ENCODE data around the gene GHRHR. TPM values are rescaled to one million over a fixed set of nuclear protein-coding genes. Genes with fewer than 3 reads are reported as not detected.

GHRHR gene
- total and polyA plus RNA-seq, 10 of the 15 experiments (the other 5 are each of a cell fraction or from before 2014, with no cell fraction given), result not detected

GRCh38 chr7:30917216-30917893 lies 46.4 kb upstream of the GHRHR start:
- CTCF ChIA-PET, result interaction anchor here (1.0 kb wide), 1 partner anchor 22 kb away, joined by 3 read pairs; no protein-coding TSS in a partner anchor
- POLR2A ChIA-PET, result no interaction called here
- SMC1A ChIA-PET (ENCODE audit: uncharacterized antibody, unreplicated experiment), result no interaction called here
- no peak overlapping the region for H3K4me3 ChIP-seq
- no peak overlapping the region for H3K9ac ChIP-seq (ENCODE audit: control insufficient read depth, insufficient read depth, low read length)
- H3K27me3 ChIP-seq (replicated peaks in 1 of 2; ENCODE audit: control insufficient read depth in 2 of 2, insufficient read depth in 2 of 2, low read length in 1 of 2), result no peaks in the 10 kb centered on the region; a peak in 1 of 4 replicates
- FAIRE-seq (no peak), ATAC-seq (no peak), DNase-seq (ENCODE audit: low read depth, low spot score) (no peak)
- H3K4me2 ChIP-seq (ENCODE audit: control insufficient read depth, insufficient read depth), result no peak overlapping the region
- H3K27ac ChIP-seq (ENCODE audit: control insufficient read depth, insufficient read depth), result no peak overlapping the region
- no peaks in the 10 kb centered on the region for H4K20me1 ChIP-seq (ENCODE audit: control insufficient read depth, insufficient read depth)
- no peaks in the 10 kb centered on the region for H3K36me3 ChIP-seq (ENCODE audit: control insufficient read depth in 2 of 2, insufficient read depth in 2 of 2, low read length in 1 of 2)
- RAD21 ChIA-PET (ENCODE audit: unreplicated experiment), result no interaction called here
- H2AFZ ChIP-seq (ENCODE audit: control insufficient read depth, low read depth, low read length), result no peak overlapping the region
- no TSS peak for BruUV-seq (replicated peaks)
- intact Hi-C loops (cut with micrococcal nuclease; ENCODE audit: unreplicated experiment) (no loop called here), in situ Hi-C loops (cut with MboI) (no loop called here)
- no peak for TF ChIP-seq ZBTB33 (IDR thresholded peaks at IDR 0.05)
- WGBS (ENCODE audit: insufficient coverage, insufficient replicate concordance, low lambda C conversion rate, missing lambda C conversion rate), result 34% methylated on average over 4 of the region's 4 CpGs
- H3K9me3 ChIP-seq (replicated peaks; ENCODE audit: control insufficient read depth, insufficient read depth, low read length), result no peaks in the 10 kb centered on the region
- no peaks in the 10 kb centered on the region for H3K4me1 ChIP-seq (ENCODE audit: control insufficient read depth, insufficient read depth, low read length)
- no peaks in the 10 kb centered on the region for H3K79me2 ChIP-seq (ENCODE audit: control insufficient read depth, insufficient read depth, low read length)

GRCh38 chr7:30918676-30919075 lies 45.1 kb upstream of the GHRHR start:
- Histone ChIP-seq H3K4me2 (ENCODE audit: control insufficient read depth, insufficient read depth) (no peak overlapping the region), H3K4me3 (no peak overlapping the region), H3K4me1 (ENCODE audit: control insufficient read depth, insufficient read depth, low read length) (no peaks in the 10 kb centered on the region), H4K20me1 (ENCODE audit: control insufficient read depth, insufficient read depth) (no peaks in the 10 kb centered on the region), H3K27ac (ENCODE audit: control insufficient read depth, insufficient read depth) (no peak overlapping the region), H3K79me2 (ENCODE audit: control insufficient read depth, insufficient read depth, low read length) (no peaks in the 10 kb centered on the region), H3K27me3 (replicated peaks in 1 of 2; ENCODE audit: control insufficient read depth in 2 of 2, insufficient read depth in 2 of 2, low read length in 1 of 2) (no peaks in the 10 kb centered on the region; a peak in 1 of 4 replicates), H3K9ac (ENCODE audit: control insufficient read depth, insufficient read depth, low read length) (no peak overlapping the region), H3K9me3 (replicated peaks; ENCODE audit: control insufficient read depth, insufficient read depth, low read length) (no peaks in the 10 kb centered on the region), H2AFZ (ENCODE audit: control insufficient read depth, low read depth, low read length) (no peak overlapping the region), H3K36me3 (ENCODE audit: control insufficient read depth in 2 of 2, insufficient read depth in 2 of 2, low read length in 1 of 2) (no peaks in the 10 kb centered on the region)
- POLR2A ChIA-PET, result no interaction called here
- RAD21 ChIA-PET (ENCODE audit: unreplicated experiment), result no interaction called here
- intact Hi-C loops (cut with micrococcal nuclease; ENCODE audit: unreplicated experiment) (no loop called here), in situ Hi-C loops (cut with MboI) (no loop called here)
- SMC1A ChIA-PET (ENCODE audit: uncharacterized antibody, unreplicated experiment), result interaction anchor here (0.6 kb wide), 1 partner anchor 339 kb away, joined by 4 read pairs; no protein-coding TSS in a partner anchor
- BruUV-seq (replicated peaks), result no TSS peak
- CTCF ChIA-PET, result no interaction called here
- no peak for ATAC-seq
- no peak for DNase-seq (ENCODE audit: low read depth, low spot score)
- WGBS (ENCODE audit: insufficient coverage, insufficient replicate concordance, low lambda C conversion rate, missing lambda C conversion rate), result 58% methylated on average over 4 of the region's 4 CpGs
- FAIRE-seq, result no peak
- TF ChIP-seq ZBTB11 (CRISPR knock-in tag; IDR thresholded peaks at IDR 0.05), result no peak
- TF ChIP-seq TCF3 (IDR thresholded peaks at IDR 0.05; ENCODE audit: borderline replicate concordance, insufficient read depth, low read depth, low read length), result no peak
- no peak for TF ChIP-seq TCF12 (IDR thresholded peaks at IDR 0.05; ENCODE audit: low read depth, low read length)
- TF ChIP-seq POU2F2 (IDR thresholded peaks at IDR 0.05; ENCODE audit: borderline replicate concordance, low read depth, low read length), result no peak
- TF ChIP-seq BCL11A (IDR thresholded peaks at IDR 0.05; ENCODE audit: low read depth, low read length), result no peak
- no peak for TF ChIP-seq HSF1 (IDR thresholded peaks at IDR 0.05; ENCODE audit: low read depth, low read length)
- no peak for TF ChIP-seq ZSCAN29 (IDR thresholded peaks at IDR 0.05)

Measured in GM12878 (cell line).